ENCODE results near the gene FARP2.
"Not testable (repeated sequence)": the region's sequence is repeated elsewhere in the genome, so short reads cannot be mapped to it uniquely, and the experiment has no call there.

The FARP2 gene

DNA sequence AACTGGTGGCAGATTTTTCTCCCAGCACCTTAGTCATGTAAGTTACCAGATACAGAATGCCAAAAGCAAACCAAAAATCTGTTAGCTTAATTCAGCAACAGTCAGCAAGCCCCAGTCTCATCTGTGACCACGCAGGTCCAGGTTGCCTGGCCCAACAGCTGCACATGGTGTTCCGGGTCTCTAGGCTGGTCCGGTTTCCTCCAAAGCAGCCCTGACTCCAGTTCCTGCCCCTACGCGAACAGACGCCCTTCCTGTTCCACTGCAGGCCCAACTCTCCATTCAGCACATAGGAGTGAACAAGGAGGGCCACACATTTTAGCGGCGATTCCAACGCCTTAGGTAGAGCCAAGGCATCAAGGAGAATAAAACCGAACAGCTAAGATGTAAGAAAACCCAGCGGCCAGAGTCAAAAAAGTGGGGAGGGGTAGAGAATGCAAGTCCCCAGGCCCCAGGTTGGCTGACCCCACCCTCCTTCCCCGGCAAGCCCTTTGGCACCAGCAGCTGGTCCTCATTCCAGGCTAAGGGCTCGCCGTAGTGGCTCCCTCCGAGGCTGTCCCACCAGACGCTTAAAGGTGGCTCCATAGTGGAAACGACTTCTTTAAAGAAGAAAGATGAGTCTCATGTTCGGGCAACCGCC lies 150.8 kb downstream of the FARP2 start:
- no peak for DNase-seq

GRCh38 chr2:241507430-241508239 lies 151.6 kb downstream of the FARP2 start:
- no peak for DNase-seq

DNA sequence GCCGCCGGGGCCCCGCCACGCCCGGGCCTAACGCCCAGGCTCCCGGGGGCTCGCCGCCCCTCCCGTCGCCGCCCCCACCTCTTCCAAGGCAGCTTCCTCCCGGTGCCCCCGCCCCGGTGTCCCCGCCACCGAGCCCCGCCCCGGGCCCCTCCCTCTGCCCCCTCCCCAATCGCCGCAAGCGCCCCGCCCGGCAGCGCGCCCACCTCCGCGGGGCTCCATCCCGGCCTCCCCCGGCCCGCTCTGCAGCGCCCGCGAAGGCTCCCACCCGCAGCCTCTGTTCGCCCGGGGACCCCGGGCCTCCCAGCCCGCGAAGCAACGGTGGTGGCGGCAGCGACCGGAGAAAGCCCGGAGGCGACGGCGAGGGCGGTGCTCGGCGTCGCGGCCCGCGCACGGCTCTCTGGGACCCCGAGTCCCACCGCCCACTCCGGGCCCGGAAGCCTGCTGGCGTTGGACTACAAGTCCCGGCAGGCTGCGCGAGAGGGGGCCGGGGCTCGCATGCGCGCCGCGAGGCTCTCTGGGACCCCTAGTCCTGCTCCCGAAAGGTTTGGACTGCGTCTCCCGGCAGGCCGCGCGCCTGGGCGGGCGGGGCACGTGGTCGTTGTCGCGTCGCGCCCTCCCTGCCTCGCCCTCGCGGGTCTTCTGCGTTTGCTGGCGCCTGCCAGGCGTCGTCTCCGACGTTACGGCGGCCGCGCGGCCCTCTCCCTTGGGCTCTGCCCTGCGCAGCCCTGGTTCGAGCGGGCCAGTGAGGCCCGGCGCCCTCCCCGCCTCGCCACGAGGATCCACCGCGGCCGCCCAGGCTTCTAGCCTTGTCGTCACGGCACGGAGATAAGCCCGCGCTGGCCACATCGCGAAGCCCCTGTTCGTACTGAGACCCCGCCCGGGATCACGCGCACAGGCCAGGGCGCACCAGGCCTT lies 152.4 kb downstream of the FARP2 start, which contains the start of gene STK25:
Gene STK25, minus strand, starts transcription at position 345 of the 915 bp plus-strand sequence. CDS start 549 bp downstream, outside the sequence.
- peak; percentile 89 for DNase-seq

DNA sequence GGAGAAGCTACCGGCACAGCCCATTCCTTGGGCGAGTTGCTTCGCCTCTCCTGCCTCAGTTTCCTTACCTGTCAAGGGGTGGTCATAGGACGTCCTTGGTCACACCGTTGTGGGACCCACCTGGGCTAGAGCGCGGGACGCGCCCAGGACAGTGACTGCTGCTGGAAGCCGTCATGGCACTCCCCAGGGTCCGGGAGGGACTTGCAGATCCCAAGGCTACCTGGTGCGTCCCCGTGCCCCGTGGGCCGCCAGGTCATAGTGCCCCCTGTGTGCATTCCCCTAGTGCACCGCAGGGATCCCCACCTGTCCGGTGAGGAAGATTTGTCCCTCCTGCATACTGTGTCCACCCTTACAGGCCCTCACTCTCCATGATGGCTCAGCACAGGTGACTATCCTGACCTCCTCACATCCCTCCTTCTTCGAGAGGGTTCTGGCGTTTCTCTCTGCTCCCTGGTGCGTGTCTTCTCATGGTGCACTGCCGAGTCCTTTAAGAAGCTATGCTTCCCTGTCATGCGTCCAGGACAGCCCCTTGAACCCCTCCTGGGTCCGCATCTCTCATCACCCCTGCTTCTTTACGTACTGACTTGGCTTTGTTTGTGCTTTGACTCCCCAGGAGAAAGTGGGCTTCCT lies 153.2 kb downstream of the FARP2 start:
- no peak for DNase-seq

GRCh38 chr2:241511091-241511741 lies 155.1 kb downstream of the FARP2 start:
- DNase-seq: no peak

DNA sequence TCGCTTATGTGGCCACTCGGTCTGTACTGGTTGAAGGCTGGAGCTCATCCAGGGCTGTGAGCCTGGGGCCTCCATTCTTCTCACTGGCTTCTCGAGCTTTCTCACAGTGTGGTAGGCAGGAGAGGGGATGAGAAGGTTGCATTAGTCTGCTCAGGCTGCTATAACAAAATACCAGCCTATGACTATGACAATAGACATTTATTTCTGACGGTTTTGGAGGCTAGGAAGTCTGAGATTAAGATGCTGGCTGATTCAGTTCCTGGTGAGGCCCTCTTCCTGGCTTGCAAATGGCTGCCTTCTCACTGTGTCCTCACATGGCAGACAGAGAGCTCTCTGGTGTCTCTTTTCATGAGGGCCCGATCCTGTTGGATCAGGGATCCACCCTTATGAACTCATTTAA lies 158.5 kb downstream of the FARP2 start:
- no peak for DNase-seq

- DNase-seq: no peak
These were observed 159.1 kb downstream of the FARP2 start for GRCh38 chr2:241514986-241515737.

DNA sequence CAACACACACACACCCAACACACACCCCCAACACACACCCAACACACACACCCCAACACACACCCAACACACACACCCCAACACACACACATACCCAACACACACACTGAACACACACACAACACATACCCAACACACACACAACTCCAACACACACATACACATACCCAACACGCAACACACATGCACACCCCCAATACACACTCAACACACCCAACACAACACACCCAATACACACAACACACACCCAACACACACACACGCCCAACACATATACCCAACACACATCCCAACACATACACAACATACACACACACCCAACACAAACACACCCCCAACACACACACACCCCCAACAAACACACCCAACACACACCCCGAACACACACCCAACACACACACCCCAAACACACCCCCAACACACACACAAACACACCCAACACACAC lies 160.5 kb downstream of the FARP2 start:
- no peak for DNase-seq

DNA sequence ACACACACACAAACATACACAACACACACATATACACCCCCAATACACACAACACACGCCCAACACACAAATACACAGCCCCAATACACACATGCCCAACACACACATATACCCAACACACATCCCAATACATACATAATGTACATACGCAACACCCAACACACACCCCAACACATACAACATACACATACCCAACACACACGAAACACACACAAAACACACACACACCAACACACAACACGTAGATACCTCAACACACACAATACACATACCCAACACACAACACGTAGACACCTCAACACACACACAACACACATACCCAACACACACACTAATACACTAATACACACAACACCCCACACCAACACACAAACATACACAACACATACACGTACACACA lies 161.2 kb downstream of the FARP2 start:
- no peak for DNase-seq

- DNase-seq: no peak
These were observed 163.6 kb downstream of the FARP2 start for GRCh38 chr2:241519669-241520068.

- DNase-seq: no peak
These were observed 166.4 kb downstream of the FARP2 start for GRCh38 chr2:241522477-241522876.

- not testable (repeated sequence) for DNase-seq
These were observed 170.0 kb downstream of the FARP2 start for GRCh38 chr2:241525818-241526780.

GRCh38 chr2:241530571-241530970 lies 174.5 kb downstream of the FARP2 start:
- DNase-seq: no peak

DNA sequence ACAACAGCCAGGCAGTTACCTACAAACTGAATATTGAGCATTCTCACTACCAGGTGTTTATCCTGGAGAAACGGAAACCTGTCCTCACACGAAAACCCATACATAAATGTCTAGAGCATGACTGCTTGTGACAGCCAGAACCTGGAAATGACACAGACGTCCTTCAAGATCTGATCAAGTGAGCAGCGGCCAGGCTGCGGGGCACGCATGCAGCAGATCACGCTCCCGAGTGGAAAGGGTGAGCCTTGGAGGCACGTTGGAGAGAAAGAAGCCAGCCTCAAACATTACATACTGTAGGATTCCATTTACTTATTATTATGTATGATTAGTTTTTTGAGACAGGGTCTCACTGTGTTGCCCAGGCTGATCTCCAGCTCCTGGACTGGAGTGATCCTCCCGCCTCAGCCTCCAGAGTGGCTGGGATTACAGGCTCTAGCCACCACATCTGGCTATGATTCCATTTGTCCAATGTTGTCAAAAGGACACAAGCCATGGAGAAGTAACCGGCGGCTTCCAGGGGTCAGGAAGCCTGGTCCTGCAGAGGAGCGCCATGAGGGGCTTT lies 175.2 kb downstream of the FARP2 start:
- no peak for DNase-seq

DNA sequence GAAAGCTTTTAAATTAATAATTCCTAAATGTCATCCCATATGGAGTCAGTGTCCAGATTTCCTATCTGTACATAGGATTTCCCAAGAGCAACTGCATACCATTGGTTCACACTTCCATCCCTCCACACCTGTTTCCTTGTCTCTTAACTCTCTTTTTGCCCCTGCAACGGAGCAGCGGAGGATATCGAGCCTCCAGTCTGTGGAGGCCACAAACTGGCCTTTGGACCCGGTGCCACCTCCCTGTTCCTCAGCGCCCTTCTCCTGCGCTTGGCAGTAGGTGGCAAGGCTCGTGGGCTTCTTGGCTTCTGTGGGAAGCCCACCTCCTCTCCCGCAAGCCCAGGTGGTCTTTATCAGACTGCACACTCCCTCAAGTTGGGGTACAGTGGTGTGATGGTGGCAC lies 176.1 kb downstream of the FARP2 start:
- DNase-seq: no peak

- DNase-seq: no peak
These were observed 176.9 kb downstream of the FARP2 start for GRCh38 chr2:241532733-241533601.

- DNase-seq: no peak
These were observed 178.2 kb downstream of the FARP2 start for GRCh38 chr2:241534293-241534692.

DNA sequence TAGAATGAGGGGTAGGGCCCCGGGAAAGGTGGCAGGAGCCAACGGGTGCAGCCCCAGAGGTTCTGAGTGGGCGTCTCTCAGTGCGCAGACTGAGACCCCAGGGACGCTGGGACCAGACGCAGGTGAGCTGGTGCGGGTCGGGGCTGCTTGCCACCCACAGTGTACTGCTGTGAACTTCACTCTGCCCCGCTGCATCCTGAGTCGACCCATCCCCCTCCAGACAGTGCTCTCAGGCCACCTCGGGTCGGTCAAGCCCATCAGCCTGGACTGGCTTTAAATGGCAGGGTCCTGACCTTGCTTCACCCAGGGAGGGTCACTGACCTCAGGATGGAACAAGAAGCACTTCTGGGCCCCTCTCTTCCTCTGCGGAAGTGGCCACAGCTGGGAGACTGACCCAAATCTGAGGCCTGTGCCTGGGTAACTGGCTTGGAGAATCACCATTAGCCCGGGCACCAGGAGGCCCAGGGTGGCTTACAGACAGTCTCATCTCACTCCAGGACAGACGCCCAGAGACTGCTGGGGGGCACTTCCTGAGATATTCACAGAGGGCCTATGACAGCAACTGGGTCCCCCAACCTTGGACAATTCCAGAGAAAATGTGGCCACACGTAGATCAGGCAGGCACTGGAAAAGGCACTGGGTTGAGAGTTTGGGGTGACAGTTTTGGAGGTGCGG lies 178.8 kb downstream of the FARP2 start:
- DNase-seq: no peak

All from NCI-H748 treated with DMSO at 0.1 percent for 48 hours (cell line).